Liver (tissue), 9 donors: Measurements from ENCODE around the gene RSRC2. TPM values are rescaled to one million over a fixed set of nuclear protein-coding genes. Genes with fewer than 3 reads are reported as not detected.

Experiments used
- DNase-seq: peaks from one replicate; pipeline ENCODE4 v3.0.0-alpha.2; 2017; ENCODE audit warnings: low spot score
- H3K27ac ChIP-seq, 2 donors: one replicate each; pipeline ENCODE4 v1.7.0; 2013; ENCODE audit warnings: inconsistent platforms in 2 of 2, low read length in 2 of 2, control low read depth in 1 of 2, low read depth in 1 of 2, mild to moderate bottlenecking in 1 of 2
- H3K27me3 ChIP-seq, 4 donors: one replicate each; pipeline versions ENCODE4 v1.6.1 to v1.7.0; 2013; ENCODE audit warnings: low read length in 3 of 4, inconsistent platforms in 1 of 4, mild to moderate bottlenecking in 1 of 4, moderate library complexity in 1 of 4; ENCODE audit not compliant: control insufficient read depth in 4 of 4, insufficient read depth in 4 of 4
- H3K36me3 ChIP-seq, 4 donors: one replicate each; pipeline versions ENCODE4 v1.6.1 to v1.7.0; 2013; ENCODE audit warnings: low read length in 3 of 4, mild to moderate bottlenecking in 3 of 4, low read depth in 1 of 4, moderate library complexity in 1 of 4; ENCODE audit not compliant: control insufficient read depth in 4 of 4, insufficient read depth in 3 of 4
- H3K4me1 ChIP-seq, 4 donors: one replicate each; pipeline versions ENCODE4 v1.6.1 to v1.7.0; 2013; ENCODE audit warnings: low read length in 3 of 4, mild to moderate bottlenecking in 3 of 4, moderate library complexity in 1 of 4; ENCODE audit not compliant: control insufficient read depth in 4 of 4, insufficient read depth in 4 of 4
- H3K4me3 ChIP-seq, 3 donors: one replicate each; pipeline versions ENCODE4 v1.6.1 to v1.7.0; 2013; ENCODE audit warnings: low read length in 3 of 3, control low read depth in 1 of 3, low read depth in 1 of 3, mild to moderate bottlenecking in 1 of 3
- H3K9ac ChIP-seq, 2 donors: one replicate each; pipeline ENCODE4 v1.7.0; 2013; ENCODE audit warnings: low read length in 2 of 2, mild to moderate bottlenecking in 2 of 2, moderate library complexity in 2 of 2, control low read depth in 1 of 2, low read depth in 1 of 2
- H3K9me3 ChIP-seq, 4 donors: one replicate each; pipeline versions ENCODE4 v1.6.1 to v1.7.0; 2013; ENCODE audit warnings: low read length in 3 of 4; ENCODE audit not compliant: control insufficient read depth in 4 of 4
- EGR1 ChIP-seq, 2 donors: IDR thresholded peaks; 2 replicates each; pipeline ENCODE4 v1.6.1; 2016 to 2018; ENCODE audit warnings: antibody characterized with exemption in 2 of 2, low read depth in 2 of 2
- FOXA2 ChIP-seq: IDR thresholded peaks from 2 replicates; pipeline ENCODE4 v1.6.1; 2016; ENCODE audit warnings: antibody characterized with exemption
- GABPA ChIP-seq, 2 donors: IDR thresholded peaks in 1 of 2; conservative IDR thresholded peaks in 1 of 2; 2 replicates each; pipeline ENCODE4 v1.6.1; 2016; ENCODE audit warnings: antibody characterized with exemption in 2 of 2, mild to moderate bottlenecking in 1 of 2, moderate library complexity in 1 of 2
- HNF4A ChIP-seq, 2 donors: conservative IDR thresholded peaks; 2 replicates each; pipeline ENCODE4 v1.6.1; 2016; ENCODE audit warnings: antibody characterized with exemption in 2 of 2, mild to moderate bottlenecking in 2 of 2
- HNF4G ChIP-seq: IDR thresholded peaks from 2 replicates; pipeline ENCODE4 v1.6.1; 2016; ENCODE audit warnings: antibody characterized with exemption
- JUND ChIP-seq, 2 donors: IDR thresholded peaks; 2 replicates each; pipeline ENCODE4 v1.6.1; 2016; ENCODE audit warnings: antibody characterized with exemption in 2 of 2
- MAX ChIP-seq: IDR thresholded peaks from 2 replicates; pipeline ENCODE4 v1.6.1; 2016; ENCODE audit warnings: antibody characterized with exemption
- NR2F2 ChIP-seq: IDR thresholded peaks from 2 replicates; pipeline ENCODE4 v1.6.1; 2016; ENCODE audit warnings: antibody characterized with exemption
- RAD21 ChIP-seq, 2 donors: IDR thresholded peaks; 2 replicates each; pipeline ENCODE4 v1.6.1; 2016; ENCODE audit warnings: antibody characterized with exemption in 2 of 2, mild to moderate bottlenecking in 2 of 2
- REST ChIP-seq: IDR thresholded peaks from 2 replicates; pipeline ENCODE4 v1.6.1; 2016; ENCODE audit warnings: antibody characterized with exemption, mild to moderate bottlenecking
- SP1 ChIP-seq: IDR thresholded peaks from 2 replicates; pipeline ENCODE4 v1.6.1; 2018; ENCODE audit warnings: antibody characterized with exemption, mild to moderate bottlenecking
- TAF1 ChIP-seq: conservative IDR thresholded peaks from 2 replicates; pipeline ENCODE4 v1.6.1; 2016; ENCODE audit warnings: antibody characterized with exemption, mild to moderate bottlenecking
- YY1 ChIP-seq: IDR thresholded peaks from 2 replicates; pipeline ENCODE4 v1.6.1; 2016; ENCODE audit warnings: antibody characterized with exemption, mild to moderate bottlenecking
- ZBTB33 ChIP-seq: IDR thresholded peaks from 2 replicates; pipeline ENCODE4 v1.6.1; 2016; ENCODE audit warnings: antibody characterized with exemption
- WGBS: extraction: QIAGEN DNeasy Blood & Tissue Kit; methylation state at CpG from one replicate; pipeline ENCODE4 v1.1.7; 2013; 5-methylcytosine and 5-hydroxymethylcytosine counted together
- polyA plus RNA-seq, 2 donors: library from polyadenylated mRNA; stranded (reverse) in 1 of 2; unstranded in 1 of 2; fragments of 200-250 nt in 1 of 2; fragments of >200 nt in 1 of 2; fragmentation: Nextera tagmentation in 1 of 2; extraction: Ambion mirVana in 1 of 2; gene quantifications; one replicate each; pipeline versions ENCODE4 v1.2.1 to v1.2.3, GENCODE V29; 2013 to 2015
- total RNA-seq, 2 donors: library from RNA; depleted of rRNA; stranded (reverse); fragments of >200 nt; gene quantifications; one replicate each; pipeline ENCODE4 v1.2.3, GENCODE V29; 2014
- TF ChIP-seq, protein P1 (sequence below): IDR thresholded peaks from 2 replicates; pipeline ENCODE4 v1.6.1; 2016; ENCODE audit warnings: antibody characterized with exemption
- TF ChIP-seq, protein P2 (sequence below): fragments of 150-350 bp; IDR thresholded peaks from 2 replicates; pipeline ENCODE4 v1.5.1; 2017; ENCODE audit warnings: improper control_type of control experiment, low read depth, low read length; ENCODE audit not compliant: missing input control
- donor health status: healthy.
- donor health status: healthy.
- donor health status: healthy.
- donor health status: healthy.
- donor health status: healthy.

The RSRC2 gene
- total and polyA plus RNA-seq, 4 donors: 15.5 to 31.4 (median 25.7) TPM

DNA sequence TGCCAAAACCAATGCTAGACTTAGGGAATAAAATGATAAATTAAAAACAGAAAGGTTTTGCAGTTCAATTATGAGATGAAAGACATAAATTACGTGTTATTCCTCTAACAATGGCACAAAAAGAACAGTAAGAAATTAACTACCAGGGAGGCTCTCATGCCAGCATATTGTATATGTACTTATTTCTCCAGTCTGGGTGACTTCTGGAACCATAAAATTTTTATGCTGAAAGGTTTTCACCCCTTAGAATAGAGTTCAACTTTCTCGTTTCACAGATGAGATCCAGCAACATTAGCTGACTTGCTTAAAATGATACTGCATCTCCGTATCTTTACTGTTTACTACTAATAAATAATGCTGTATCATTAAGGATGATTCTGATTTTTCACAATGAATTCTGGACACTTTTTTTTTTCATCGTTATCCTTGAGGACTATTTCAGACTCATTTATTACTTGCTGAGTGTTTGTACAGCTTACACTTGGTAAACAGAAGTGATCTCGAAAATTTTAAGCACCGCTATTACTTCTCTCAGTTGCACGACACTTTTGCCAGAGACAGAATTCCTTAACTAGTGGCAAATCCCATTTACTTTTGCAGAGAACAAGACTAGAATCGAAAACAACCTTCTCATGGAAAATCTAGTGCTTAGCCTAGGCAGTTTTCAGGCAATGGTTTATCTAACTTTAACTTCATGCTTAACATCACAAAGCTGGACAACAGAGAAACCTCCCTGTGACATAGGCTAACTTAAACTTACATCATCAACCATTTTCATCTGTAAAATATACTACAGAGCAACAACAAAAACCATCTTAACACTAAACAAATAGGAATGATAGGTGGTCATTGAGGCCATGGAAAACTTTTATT lies 2.7 kb downstream of the RSRC2 start:
- Histone ChIP-seq H3K36me3 (peaks cover 3 to 33% (median 27%) of the 10 kb centered on the region in 4 donors), H3K9me3 (no peaks in the 10 kb centered on the region), H3K4me1 (peaks cover 0 to 40% (median 29%) of the 10 kb centered on the region in 4 donors), H3K4me3 (peak overlapping the region in 2 of 3 donors; percentile 18 to 53), H3K9ac (peak overlapping the region; percentile 4 to 47), H3K27me3 (no peaks in the 10 kb centered on the region), H3K27ac (peak overlapping the region in 1 of 2 donors; percentile 9)
- 26% methylated on average over 8 of the region's 8 CpGs for WGBS
- TF ChIP-seq EGR1 (IDR thresholded peaks at IDR 0.05; ENCODE audit: low read depth in 2 of 2) (no peak), SP1 (no peak), HNF4G (no peak), TAF1 (no peak), ZBTB33 (no peak), GABPA (IDR thresholded peaks at IDR 0.05 in 1 of 2, conservative IDR thresholded peaks at IDR 0.05 in 1 of 2) (no peak), RAD21 (IDR thresholded peaks at IDR 0.05) (no peak), FOXA2 (no peak), JUND (IDR thresholded peaks at IDR 0.05) (no peak), NR2F2 (no peak)
- TF ChIP-seq, protein P1, sequence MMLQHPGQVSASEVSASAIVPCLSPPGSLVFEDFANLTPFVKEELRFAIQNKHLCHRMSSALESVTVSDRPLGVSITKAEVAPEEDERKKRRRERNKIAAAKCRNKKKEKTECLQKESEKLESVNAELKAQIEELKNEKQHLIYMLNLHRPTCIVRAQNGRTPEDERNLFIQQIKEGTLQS: no peak
- TF ChIP-seq, protein P2, sequence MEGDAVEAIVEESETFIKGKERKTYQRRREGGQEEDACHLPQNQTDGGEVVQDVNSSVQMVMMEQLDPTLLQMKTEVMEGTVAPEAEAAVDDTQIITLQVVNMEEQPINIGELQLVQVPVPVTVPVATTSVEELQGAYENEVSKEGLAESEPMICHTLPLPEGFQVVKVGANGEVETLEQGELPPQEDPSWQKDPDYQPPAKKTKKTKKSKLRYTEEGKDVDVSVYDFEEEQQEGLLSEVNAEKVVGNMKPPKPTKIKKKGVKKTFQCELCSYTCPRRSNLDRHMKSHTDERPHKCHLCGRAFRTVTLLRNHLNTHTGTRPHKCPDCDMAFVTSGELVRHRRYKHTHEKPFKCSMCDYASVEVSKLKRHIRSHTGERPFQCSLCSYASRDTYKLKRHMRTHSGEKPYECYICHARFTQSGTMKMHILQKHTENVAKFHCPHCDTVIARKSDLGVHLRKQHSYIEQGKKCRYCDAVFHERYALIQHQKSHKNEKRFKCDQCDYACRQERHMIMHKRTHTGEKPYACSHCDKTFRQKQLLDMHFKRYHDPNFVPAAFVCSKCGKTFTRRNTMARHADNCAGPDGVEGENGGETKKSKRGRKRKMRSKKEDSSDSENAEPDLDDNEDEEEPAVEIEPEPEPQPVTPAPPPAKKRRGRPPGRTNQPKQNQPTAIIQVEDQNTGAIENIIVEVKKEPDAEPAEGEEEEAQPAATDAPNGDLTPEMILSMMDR: no peak
- DNase-seq: no peak

DNA sequence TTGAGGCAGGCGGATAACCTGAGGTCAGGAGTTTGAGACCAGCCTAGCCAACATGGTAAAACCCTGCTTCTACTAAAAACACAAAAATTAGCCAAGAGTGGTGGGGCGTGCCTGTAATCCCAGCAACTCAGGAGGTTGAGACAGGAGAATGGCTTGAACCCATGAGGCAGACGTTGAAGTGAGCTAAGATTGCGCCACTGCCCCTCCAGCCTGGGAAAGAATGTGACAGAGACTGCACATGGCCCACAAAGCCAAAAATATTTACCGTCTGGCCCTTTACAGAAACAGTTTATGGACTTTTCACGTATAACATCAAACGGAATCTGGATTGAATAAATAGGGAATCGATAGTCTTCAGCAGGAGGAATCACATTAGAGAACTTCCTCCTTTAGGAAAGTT lies 3.5 kb downstream of the RSRC2 start:
- no peak for DNase-seq
- no peak overlapping the region for H3K9ac ChIP-seq
- TF ChIP-seq FOXA2 (no peak), MAX (no peak), ZBTB33 (no peak), SP1 (no peak), HNF4A (conservative IDR thresholded peaks at IDR 0.05) (no peak), NR2F2 (no peak), JUND (IDR thresholded peaks at IDR 0.05) (no peak), YY1 (no peak), EGR1 (IDR thresholded peaks at IDR 0.05; ENCODE audit: low read depth in 2 of 2) (no peak), REST (no peak)
- TF ChIP-seq, protein P1: no peak
- WGBS: 57% methylated on average over 8 of the region's 8 CpGs
- no peak overlapping the region for H3K27ac ChIP-seq
- H3K9me3 ChIP-seq: no peaks in the 10 kb centered on the region
- H3K36me3 ChIP-seq: peaks cover 5 to 41% (median 35%) of the 10 kb centered on the region in 4 donors
- H3K27me3 ChIP-seq: no peaks in the 10 kb centered on the region
- H3K4me1 ChIP-seq: peaks cover 0 to 40% (median 29%) of the 10 kb centered on the region in 4 donors
- no peak overlapping the region for H3K4me3 ChIP-seq
